Activated naive CD8-positive, alpha-beta T cell treated with anti-CD3 and anti-CD28 coated beads, Interleukin-2, amount 50 U/mL, for 24 hours (primary cell): ENCODE results near the gene CCZ1B.
"Not testable (repeated sequence)": the region's sequence is repeated elsewhere in the genome, so short reads cannot be mapped to it uniquely, and the experiment has no call there.

Experiments used
- ATAC-seq: fragments of 150-1000 bp; cut with Tn5 transposase; one replicate; pipeline ENCODE4 v1.10.0; 2021
- DNase-seq: peaks from one replicate; pipeline ENCODE4 v3.0.0; 2021
- H3K27ac Mint-ChIP-seq: one replicate; pipeline ENCODE4 v1.8.0; 2021; ENCODE audit warnings: mild to moderate bottlenecking, mixed read lengths
- H3K27me3 Mint-ChIP-seq: one replicate; pipeline ENCODE4 v1.8.0; 2021; ENCODE audit warnings: mixed read lengths
- H3K36me3 Mint-ChIP-seq: one replicate; pipeline ENCODE4 v1.8.0; 2021; ENCODE audit warnings: low read depth, mixed read lengths
- H3K4me1 Mint-ChIP-seq: one replicate; pipeline ENCODE4 v1.8.0; 2021; ENCODE audit warnings: mixed read lengths
- H3K4me3 Mint-ChIP-seq: one replicate; pipeline ENCODE4 v1.8.0; 2021; ENCODE audit warnings: mild to moderate bottlenecking, moderate library complexity, mixed read lengths
- H3K9me3 Mint-ChIP-seq: one replicate; pipeline ENCODE4 v1.8.0; 2021; ENCODE audit warnings: mixed read lengths

Gene CCZ1B

DNA sequence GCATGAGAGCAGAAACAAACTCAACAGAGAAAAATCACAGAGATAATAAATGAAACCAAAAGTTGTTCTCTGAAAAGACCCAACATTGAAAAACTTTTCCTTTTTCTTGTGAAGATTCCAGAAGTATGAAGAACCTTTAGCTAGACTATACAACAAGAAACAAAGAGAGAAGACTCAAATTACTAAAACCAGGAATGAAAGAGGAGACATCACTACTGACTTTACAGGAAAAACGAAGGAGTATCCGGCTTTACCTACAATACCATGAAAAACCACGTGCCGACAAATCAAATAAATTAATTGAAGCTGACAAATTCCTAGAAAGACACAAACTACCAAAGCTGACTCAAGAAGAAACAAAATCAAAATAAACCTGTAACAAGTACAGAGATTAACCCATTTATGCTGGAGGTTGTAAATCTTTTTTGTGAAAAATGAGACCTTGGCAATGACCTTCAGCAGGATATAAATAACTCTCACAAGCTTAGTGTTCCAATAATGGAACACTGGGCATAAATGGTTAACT lies 18.6 kb downstream of the CCZ1B start:
- not testable (repeated sequence) for H3K9me3 Mint-ChIP-seq, DNase-seq, H3K27ac Mint-ChIP-seq, H3K4me3 Mint-ChIP-seq, H3K27me3 Mint-ChIP-seq, H3K36me3 Mint-ChIP-seq, ATAC-seq, H3K4me1 Mint-ChIP-seq

DNA sequence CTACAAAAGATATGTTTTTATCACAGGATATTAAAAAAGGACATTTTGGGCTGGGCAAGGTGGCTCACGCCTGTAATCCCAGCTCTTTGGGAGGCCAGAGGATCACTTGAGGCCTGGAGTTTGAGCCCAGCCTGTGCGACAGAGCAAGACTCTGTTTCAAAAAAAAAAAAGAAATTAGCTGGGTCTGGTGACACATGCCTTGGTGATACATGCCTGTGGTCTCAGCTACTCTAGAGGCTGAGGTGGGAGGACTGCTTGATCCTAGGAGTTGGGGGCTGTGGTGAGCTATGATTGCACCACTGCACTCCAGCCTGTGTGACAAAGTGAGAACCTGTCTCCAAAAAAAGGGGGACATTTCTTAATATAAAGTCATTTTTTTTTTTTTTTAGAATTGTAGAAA lies 25.7 kb downstream of the CCZ1B start:
- peak; percentile 67 for ATAC-seq
- H3K9me3 Mint-ChIP-seq, H3K27ac Mint-ChIP-seq, DNase-seq, H3K4me1 Mint-ChIP-seq, H3K27me3 Mint-ChIP-seq, H3K4me3 Mint-ChIP-seq, H3K36me3 Mint-ChIP-seq: not testable (repeated sequence)

- H3K27ac Mint-ChIP-seq, H3K4me1 Mint-ChIP-seq, DNase-seq, H3K4me3 Mint-ChIP-seq, H3K27me3 Mint-ChIP-seq, H3K9me3 Mint-ChIP-seq, H3K36me3 Mint-ChIP-seq: not testable (repeated sequence)
- ATAC-seq, result peak; percentile 51
These were observed 26.2 kb downstream of the CCZ1B start for GRCh38 chr7:6799887-6800286.

GRCh38 chr7:6798047-6798446 lies 28.0 kb downstream of the CCZ1B start:
- H3K9me3 Mint-ChIP-seq, H3K27me3 Mint-ChIP-seq, H3K36me3 Mint-ChIP-seq, H3K4me3 Mint-ChIP-seq, DNase-seq, ATAC-seq, H3K4me1 Mint-ChIP-seq, H3K27ac Mint-ChIP-seq: not testable (repeated sequence)

DNA sequence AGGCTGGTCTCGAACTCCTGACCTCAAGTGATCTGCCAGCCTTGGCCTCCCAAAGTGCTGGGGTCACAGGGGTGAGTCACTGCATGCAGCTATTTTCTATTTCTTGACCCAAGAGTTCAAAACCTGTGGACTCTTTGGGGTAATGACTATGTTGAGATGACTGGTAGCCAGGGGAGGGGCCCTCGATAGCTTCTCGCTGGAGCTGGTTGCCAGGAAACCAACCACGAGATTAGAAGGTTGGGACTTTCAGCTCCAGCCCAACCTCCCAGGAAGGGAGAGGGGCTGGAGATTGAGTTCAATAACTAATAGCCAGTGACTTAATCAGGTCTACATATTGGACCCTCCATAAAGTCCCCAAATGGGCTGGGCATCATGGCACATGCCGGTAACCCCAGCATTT lies 28.9 kb downstream of the CCZ1B start:
- not testable (repeated sequence) for ATAC-seq, H3K36me3 Mint-ChIP-seq

GRCh38 chr7:6794276-6794675 lies 31.8 kb downstream of the CCZ1B start:
- H3K27ac Mint-ChIP-seq, ATAC-seq, H3K27me3 Mint-ChIP-seq, DNase-seq, H3K9me3 Mint-ChIP-seq, H3K4me1 Mint-ChIP-seq, H3K36me3 Mint-ChIP-seq, H3K4me3 Mint-ChIP-seq: not testable (repeated sequence)

More for the DNA sequence above, 28.9 kb downstream of the CCZ1B start:
- not testable (repeated sequence) for H3K4me1 Mint-ChIP-seq, DNase-seq, H3K4me3 Mint-ChIP-seq, H3K27me3 Mint-ChIP-seq, H3K9me3 Mint-ChIP-seq, H3K27ac Mint-ChIP-seq

GRCh38 chr7:6792113-6792872 lies 33.8 kb downstream of the CCZ1B start:
- H3K27me3 Mint-ChIP-seq, DNase-seq, H3K4me3 Mint-ChIP-seq, H3K27ac Mint-ChIP-seq, H3K9me3 Mint-ChIP-seq, H3K4me1 Mint-ChIP-seq, H3K36me3 Mint-ChIP-seq, ATAC-seq: not testable (repeated sequence)

GRCh38 chr7:6789353-6789752 lies 36.7 kb downstream of the CCZ1B start:
- H3K36me3 Mint-ChIP-seq, DNase-seq, H3K9me3 Mint-ChIP-seq, H3K4me3 Mint-ChIP-seq, H3K4me1 Mint-ChIP-seq, ATAC-seq, H3K27me3 Mint-ChIP-seq, H3K27ac Mint-ChIP-seq: not testable (repeated sequence)

GRCh38 chr7:6781581-6781980 lies 44.5 kb downstream of the CCZ1B start:
- not testable (repeated sequence) for ATAC-seq, H3K9me3 Mint-ChIP-seq, H3K27ac Mint-ChIP-seq

DNA sequence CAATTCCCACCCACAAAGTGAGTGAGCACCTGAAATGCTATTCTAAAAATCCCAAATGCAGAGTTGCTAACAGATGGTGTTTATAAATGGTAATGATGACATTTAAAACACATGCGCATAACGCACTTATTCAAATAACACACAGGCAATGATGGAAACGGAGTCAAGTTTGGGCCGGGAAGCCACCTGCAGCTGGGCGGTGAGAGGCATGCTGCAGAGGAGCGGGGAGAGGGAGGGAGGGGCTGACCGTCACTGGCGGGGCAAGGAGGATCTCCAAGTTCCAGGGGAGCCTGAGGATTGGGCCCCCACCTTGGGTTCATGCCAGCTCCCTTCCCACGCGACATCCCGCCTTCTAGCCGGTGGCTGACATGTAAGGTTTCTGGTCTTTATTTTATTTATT lies 64.9 kb downstream of the CCZ1B start:
- not testable (repeated sequence) for H3K9me3 Mint-ChIP-seq, H3K27me3 Mint-ChIP-seq, DNase-seq, H3K4me1 Mint-ChIP-seq, ATAC-seq, H3K4me3 Mint-ChIP-seq, H3K36me3 Mint-ChIP-seq, H3K27ac Mint-ChIP-seq

More at GRCh38 chr7:6781581-6781980, 44.5 kb downstream of the CCZ1B start:
- not testable (repeated sequence) for H3K4me3 Mint-ChIP-seq, H3K4me1 Mint-ChIP-seq, H3K36me3 Mint-ChIP-seq, DNase-seq, H3K27me3 Mint-ChIP-seq

DNA sequence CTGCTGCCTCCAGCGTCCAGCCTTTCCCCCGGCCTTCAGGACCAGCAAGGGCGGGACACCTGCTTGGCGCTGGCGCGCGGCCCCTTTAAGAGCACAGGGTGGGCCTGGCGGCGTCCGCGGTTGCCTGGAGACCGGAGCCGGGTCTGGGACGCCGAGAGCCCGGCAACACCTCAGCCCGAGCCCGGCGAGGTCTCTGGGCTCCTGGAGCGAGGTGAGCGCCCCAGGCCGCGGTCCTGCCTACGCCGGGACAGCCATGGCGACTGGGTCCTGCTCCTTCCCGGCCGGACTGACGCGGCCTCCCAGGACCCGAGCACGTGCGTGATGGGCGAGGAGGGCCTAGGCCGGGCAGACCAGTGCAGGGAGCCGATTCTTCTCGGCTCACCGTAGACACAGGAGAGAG lies 72.1 kb downstream of the CCZ1B start, which contains the start of gene RSPH10B2:
TSS of gene RSPH10B2 (plus strand) at position 140 of the 400 bp plus-strand sequence. CDS start 3,575 bp downstream, outside the sequence.
- not testable (repeated sequence) for H3K4me1 Mint-ChIP-seq, DNase-seq, ATAC-seq, H3K9me3 Mint-ChIP-seq, H3K36me3 Mint-ChIP-seq, H3K27me3 Mint-ChIP-seq, H3K4me3 Mint-ChIP-seq, H3K27ac Mint-ChIP-seq

DNA sequence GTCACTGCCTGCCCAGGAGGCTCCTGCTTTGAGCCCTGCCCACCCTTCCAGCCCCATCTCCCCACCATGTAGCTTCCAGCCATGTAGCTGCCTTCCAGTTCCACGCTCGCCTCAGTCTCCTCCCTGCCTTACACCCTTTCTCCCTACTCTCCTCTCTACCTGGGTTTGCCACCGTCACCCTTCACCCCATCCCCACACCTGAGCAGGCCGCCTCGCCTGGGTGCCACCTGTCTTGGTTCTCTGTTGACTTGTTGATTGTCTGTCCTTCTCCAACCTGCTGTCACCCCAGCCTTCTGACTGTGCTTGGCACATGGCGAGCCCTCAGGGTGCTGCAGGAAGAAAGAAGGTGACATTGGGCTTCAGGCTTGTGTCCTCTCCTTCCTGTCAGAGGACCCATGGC lies 75.9 kb downstream of the CCZ1B start:
- not testable (repeated sequence) for DNase-seq, H3K4me1 Mint-ChIP-seq, H3K36me3 Mint-ChIP-seq, H3K27me3 Mint-ChIP-seq, ATAC-seq, H3K9me3 Mint-ChIP-seq, H3K4me3 Mint-ChIP-seq, H3K27ac Mint-ChIP-seq

DNA sequence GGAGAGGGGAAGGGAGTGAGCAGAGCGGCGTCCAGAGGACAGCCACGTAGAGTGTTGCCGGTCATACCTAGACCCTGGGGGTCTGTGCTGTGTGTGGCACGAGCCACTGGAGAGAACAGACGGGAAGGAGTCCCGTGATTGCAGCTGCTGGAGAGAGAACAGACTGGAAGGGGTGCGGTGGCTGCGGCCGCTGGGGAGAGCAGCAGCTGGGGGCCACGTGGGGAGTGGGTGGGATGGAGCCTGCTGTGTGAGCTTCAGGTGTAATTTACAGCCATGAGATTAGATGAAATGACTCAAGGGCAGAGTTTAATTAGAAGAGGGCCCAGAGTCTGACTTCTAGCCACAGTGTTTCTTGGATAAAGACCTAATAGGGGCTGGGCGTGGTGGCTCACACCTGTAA lies 76.7 kb downstream of the CCZ1B start:
- H3K9me3 Mint-ChIP-seq, H3K27ac Mint-ChIP-seq, H3K27me3 Mint-ChIP-seq, ATAC-seq, H3K4me3 Mint-ChIP-seq, H3K4me1 Mint-ChIP-seq, H3K36me3 Mint-ChIP-seq, DNase-seq: not testable (repeated sequence)
